ENCODE results near the gene KCNV2. TPM values are rescaled to one million over a fixed set of nuclear protein-coding genes. Genes with fewer than 3 reads are reported as not detected.

The KCNV2 gene
- total and polyA plus RNA-seq, 2 of the 13 experiments (the other 11 are each of a cell fraction or from before 2014, with no cell fraction given) = not detected

GRCh38 chr9:2720179-2720654 lies 2.9 kb downstream of the KCNV2 start (continued):
- TF ChIP-seq FOXP4 (CRISPR knock-in tag; IDR thresholded peaks at IDR 0.05) (0 out of 2 replicates have a peak, but pooled peaks have one; percentile 20), FOXA3 (CRISPR knock-in tag; IDR thresholded peaks at IDR 0.05) (peak; percentile 58), U2AF1 (optimal IDR thresholded peaks at IDR 0.05; ENCODE audit: low read depth, low read length) (no peak), NFIC (IDR thresholded peaks at IDR 0.05; ENCODE audit: low read length) (0 out of 2 replicates have a peak, but pooled peaks have one; percentile 45), HHEX (CRISPR knock-in tag; IDR thresholded peaks at IDR 0.05) (no peak), MBNL3 (CRISPR knock-in tag; conservative IDR thresholded peaks at IDR 0.05) (no peak), TFDP1 (CRISPR knock-in tag; IDR thresholded peaks at IDR 0.05; ENCODE audit: borderline replicate concordance) (no peak), NFE2L2 (IDR thresholded peaks at IDR 0.05; ENCODE audit: low read length) (no peak), MED1 (CRISPR knock-in tag; IDR thresholded peaks at IDR 0.05) (0 out of 2 replicates have a peak, but pooled peaks have one; percentile 10), ZNF839 (CRISPR knock-in tag; IDR thresholded peaks at IDR 0.05; ENCODE audit: borderline replicate concordance) (no peak), ZKSCAN5 (CRISPR knock-in tag; IDR thresholded peaks at IDR 0.05) (peak; percentile 98), EP300 (IDR thresholded peaks at IDR 0.05; ENCODE audit: low read depth in 2 of 2, low read length in 2 of 2) (peak in 1 of 2 experiments; percentile 10; a peak in 1 of 4 replicates), EP300 (CRISPR knock-in tag; IDR thresholded peaks at IDR 0.05; ENCODE audit: borderline replicate concordance) (no peak), REPIN1 (CRISPR knock-in tag; IDR thresholded peaks at IDR 0.05; ENCODE audit: borderline replicate concordance, low read depth) (no peak), ZNF275 (CRISPR knock-in tag; IDR thresholded peaks at IDR 0.05; ENCODE audit: borderline replicate concordance) (no peak), NR2F6 (IDR thresholded peaks at IDR 0.05) (peak; percentile 88), NR2F6 (CRISPR knock-in tag; IDR thresholded peaks at IDR 0.05) (peak; percentile 55; the same call in 1 of the 2 replicates), NFYB (CRISPR knock-in tag; IDR thresholded peaks at IDR 0.05) (no peak), ARID4A (CRISPR knock-in tag; IDR thresholded peaks at IDR 0.05; ENCODE audit: borderline replicate concordance) (no peak)
- TF ChIP-seq, protein P1, sequence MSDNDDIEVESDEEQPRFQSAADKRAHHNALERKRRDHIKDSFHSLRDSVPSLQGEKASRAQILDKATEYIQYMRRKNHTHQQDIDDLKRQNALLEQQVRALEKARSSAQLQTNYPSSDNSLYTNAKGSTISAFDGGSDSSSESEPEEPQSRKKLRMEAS (IDR thresholded peaks at IDR 0.05) = no peak
- TF ChIP-seq, protein P2, sequence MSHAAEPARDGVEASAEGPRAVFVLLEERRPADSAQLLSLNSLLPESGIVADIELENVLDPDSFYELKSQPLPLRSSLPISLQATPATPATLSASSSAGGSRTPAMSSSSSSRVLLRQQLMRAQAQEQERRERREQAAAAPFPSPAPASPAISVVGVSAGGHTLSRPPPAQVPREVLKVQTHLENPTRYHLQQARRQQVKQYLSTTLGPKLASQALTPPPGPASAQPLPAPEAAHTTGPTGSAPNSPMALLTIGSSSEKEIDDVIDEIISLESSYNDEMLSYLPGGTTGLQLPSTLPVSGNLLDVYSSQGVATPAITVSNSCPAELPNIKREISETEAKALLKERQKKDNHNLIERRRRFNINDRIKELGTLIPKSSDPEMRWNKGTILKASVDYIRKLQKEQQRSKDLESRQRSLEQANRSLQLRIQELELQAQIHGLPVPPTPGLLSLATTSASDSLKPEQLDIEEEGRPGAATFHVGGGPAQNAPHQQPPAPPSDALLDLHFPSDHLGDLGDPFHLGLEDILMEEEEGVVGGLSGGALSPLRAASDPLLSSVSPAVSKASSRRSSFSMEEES (CRISPR knock-in tag; IDR thresholded peaks at IDR 0.05) = 0 out of 2 replicates have a peak, but pooled peaks have one; percentile 10
